HG02938 (cell line): Measurements from ENCODE around the gene IGFL3.
"Not testable (repeated sequence)": the region's sequence is repeated elsewhere in the genome, so short reads cannot be mapped to it uniquely, and the experiment has no call there.

Experiments used
- ATAC-seq: cut with Tn5 transposase; IDR thresholded peaks from one replicate; pipeline ENCODE4 v1.9.1; 2021; ENCODE audit warnings: mild to moderate bottlenecking, moderate library complexity; ENCODE audit not compliant: unreplicated experiment

IGFL3 gene

GRCh38 chr19:46126086-46126580, 1.6 kb upstream of the IGFL3 start:
- no peak for ATAC-seq

- no peak for ATAC-seq
Observed at GRCh38 chr19:46125447-46125846, 959 bp upstream of the IGFL3 start.

- ATAC-seq = no peak
Observed at GRCh38 chr19:46118136-46118535, 6.4 kb downstream of the IGFL3 start.

GRCh38 chr19:46116121-46116520, 8.4 kb downstream of the IGFL3 start:
- no peak for ATAC-seq

- ATAC-seq = no peak
Observed at GRCh38 chr19:46115396-46116106, 8.9 kb downstream of the IGFL3 start.

- no peak for ATAC-seq
Observed at GRCh38 chr19:46113726-46114125, 10.8 kb downstream of the IGFL3 start.

- no peak for ATAC-seq
Observed at GRCh38 chr19:46112527-46112926, 12.0 kb downstream of the IGFL3 start.

- no peak for ATAC-seq
Observed at GRCh38 chr19:46111376-46111775, 13.1 kb downstream of the IGFL3 start.

- no peak for ATAC-seq
Observed at GRCh38 chr19:46109876-46110275, 14.6 kb downstream of the IGFL3 start.

GRCh38 chr19:46107371-46107770, 17.1 kb downstream of the IGFL3 start:
- no peak for ATAC-seq

- not testable (repeated sequence) for ATAC-seq
Observed at GRCh38 chr19:46102333-46102732, 22.2 kb downstream of the IGFL3 start.

- no peak for ATAC-seq
Observed at GRCh38 chr19:46101293-46101692, 23.2 kb downstream of the IGFL3 start.

GRCh38 chr19:46100344-46100743, 24.1 kb downstream of the IGFL3 start:
- ATAC-seq = no peak

GRCh38 chr19:46090444-46090843, 34.0 kb downstream of the IGFL3 start:
- ATAC-seq = no peak

- ATAC-seq = no peak
Observed at GRCh38 chr19:46089432-46089831, 35.1 kb downstream of the IGFL3 start.

GRCh38 chr19:46088101-46088500, 36.4 kb downstream of the IGFL3 start:
- no peak for ATAC-seq

- no peak for ATAC-seq
Observed at GRCh38 chr19:46085888-46086287, 38.6 kb downstream of the IGFL3 start.

- no peak for ATAC-seq
Observed at GRCh38 chr19:46082728-46083050, 41.8 kb downstream of the IGFL3 start.

GRCh38 chr19:46081928-46082727, 42.4 kb downstream of the IGFL3 start:
- no peak for ATAC-seq

- ATAC-seq = no peak
Observed at GRCh38 chr19:46080561-46080960, 43.9 kb downstream of the IGFL3 start.

GRCh38 chr19:46079576-46079975, 44.9 kb downstream of the IGFL3 start:
- no peak for ATAC-seq
